RWPE1 (cell line): ENCODE results near the gene ATP8B4.

Experiments
- CTCF ChIA-PET: fragments of 350-600 bp; sonication (Branson Sonifier 250); formaldehyde crosslinking; extraction: SDS; loops from one replicate; lab custom pipeline; 2021; lab: Yijun Ruan, JAX
- POLR2A ChIA-PET: fragments of 400-600 bp; formaldehyde crosslinking; extraction: SDS; loops from one replicate; lab custom pipeline; 2020; ENCODE audit warnings: antibody characterized with exemption; ENCODE audit not compliant: low non-redundant PET; lab: Yijun Ruan, JAX
- DNase-seq: peaks from one replicate; pipeline ENCODE4 v3.0.0; 2012; ENCODE audit warnings: low spot score
- H3K27ac ChIP-seq: fragments of 450-650 bp; 2 replicates; pipeline ENCODE4 v1.5.1; 2017
- TF ChIP-seq, protein P1 (sequence below): fragments of 450-650 bp; conservative IDR thresholded peaks from 2 replicates; pipeline ENCODE4 v1.5.1; 2017; ENCODE audit warnings: low read depth, mild to moderate bottlenecking

Gene ATP8B4

DNA sequence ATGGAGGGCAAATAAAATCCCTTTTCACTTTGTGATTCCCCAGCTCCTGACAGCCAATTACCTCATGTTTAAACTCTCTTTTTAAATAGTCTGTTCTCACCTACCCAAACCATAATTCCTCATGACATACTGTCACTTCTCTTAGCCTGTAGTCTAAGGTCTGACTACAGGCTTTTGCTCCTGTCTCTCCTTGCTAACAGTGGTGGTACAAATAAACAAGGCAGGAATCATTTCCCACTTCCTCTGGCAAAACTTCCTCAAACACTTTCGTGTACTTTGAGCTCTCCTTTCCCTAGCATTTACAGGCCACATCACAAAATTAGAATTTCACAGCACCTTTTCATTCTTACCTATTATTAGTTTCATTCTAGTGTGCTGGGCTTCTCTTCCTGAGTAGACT, 51.8 kb downstream of the ATP8B4 start:
- POLR2A ChIA-PET, result no interaction called here
- CTCF ChIA-PET, result interaction anchor here (0.6 kb wide), 1 partner anchor 82 kb away, joined by 3 read pairs; no protein-coding TSS in a partner anchor
- no peak for DNase-seq
- TF ChIP-seq, protein P1, sequence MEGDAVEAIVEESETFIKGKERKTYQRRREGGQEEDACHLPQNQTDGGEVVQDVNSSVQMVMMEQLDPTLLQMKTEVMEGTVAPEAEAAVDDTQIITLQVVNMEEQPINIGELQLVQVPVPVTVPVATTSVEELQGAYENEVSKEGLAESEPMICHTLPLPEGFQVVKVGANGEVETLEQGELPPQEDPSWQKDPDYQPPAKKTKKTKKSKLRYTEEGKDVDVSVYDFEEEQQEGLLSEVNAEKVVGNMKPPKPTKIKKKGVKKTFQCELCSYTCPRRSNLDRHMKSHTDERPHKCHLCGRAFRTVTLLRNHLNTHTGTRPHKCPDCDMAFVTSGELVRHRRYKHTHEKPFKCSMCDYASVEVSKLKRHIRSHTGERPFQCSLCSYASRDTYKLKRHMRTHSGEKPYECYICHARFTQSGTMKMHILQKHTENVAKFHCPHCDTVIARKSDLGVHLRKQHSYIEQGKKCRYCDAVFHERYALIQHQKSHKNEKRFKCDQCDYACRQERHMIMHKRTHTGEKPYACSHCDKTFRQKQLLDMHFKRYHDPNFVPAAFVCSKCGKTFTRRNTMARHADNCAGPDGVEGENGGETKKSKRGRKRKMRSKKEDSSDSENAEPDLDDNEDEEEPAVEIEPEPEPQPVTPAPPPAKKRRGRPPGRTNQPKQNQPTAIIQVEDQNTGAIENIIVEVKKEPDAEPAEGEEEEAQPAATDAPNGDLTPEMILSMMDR, result no peak
- no peak overlapping the region for H3K27ac ChIP-seq

DNA sequence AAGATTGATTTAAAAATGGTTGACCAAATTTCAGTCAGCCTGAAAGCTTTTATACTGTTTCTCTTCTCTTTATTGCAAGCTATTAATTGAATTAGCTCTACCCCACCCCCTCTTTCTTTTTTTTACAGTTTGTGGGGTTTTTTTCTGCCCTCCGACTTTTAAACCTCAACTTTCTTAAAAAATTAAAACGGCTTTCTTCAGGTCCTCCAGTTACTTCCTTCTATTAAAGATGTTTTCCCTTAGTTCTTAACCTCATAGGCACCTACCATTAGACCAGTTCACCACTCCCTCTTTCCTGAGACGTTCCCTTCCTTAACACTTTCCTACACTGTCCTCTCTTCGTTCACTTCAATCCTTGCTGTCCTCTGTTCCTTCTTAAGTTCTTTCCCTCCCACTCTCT, 52.4 kb downstream of the ATP8B4 start:
- no peak for DNase-seq
- TF ChIP-seq, protein P1, result no peak
- ChIA-PET POLR2A (no interaction called here), CTCF (interaction anchor here (0.6 kb wide), 1 partner anchor 83 kb away, joined by 3 read pairs; no protein-coding TSS in a partner anchor)
- H3K27ac ChIP-seq, result no peak overlapping the region

GRCh38 chr15:50066202-50066601, 52.8 kb downstream of the ATP8B4 start:
- CTCF ChIA-PET, result no interaction called here
- H3K27ac ChIP-seq, result no peak overlapping the region
- DNase-seq, result no peak
- POLR2A ChIA-PET, result no interaction called here
- TF ChIP-seq, protein P1, result no peak

DNA sequence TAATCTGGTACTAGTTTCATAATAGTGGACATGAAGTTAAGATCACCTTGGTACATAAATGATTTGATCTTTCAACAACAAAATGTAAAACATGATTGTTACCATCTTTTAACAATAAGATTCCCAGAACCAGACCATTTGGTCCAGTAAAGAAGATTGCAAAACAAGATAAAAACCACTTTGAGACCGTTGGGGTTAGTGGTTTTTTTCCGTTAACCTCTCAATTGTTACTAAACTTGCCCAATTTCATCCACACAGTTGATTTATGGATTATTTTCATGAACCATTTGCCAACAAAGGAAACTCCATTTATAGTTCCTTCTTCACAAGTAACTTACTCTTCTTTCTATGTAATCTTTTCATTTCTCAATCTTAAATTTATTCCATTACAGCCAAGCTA, 53.8 kb downstream of the ATP8B4 start:
- ChIA-PET CTCF (no interaction called here), POLR2A (no interaction called here)
- DNase-seq, result no peak
- TF ChIP-seq, protein P1, result no peak
- H3K27ac ChIP-seq, result no peak overlapping the region

GRCh38 chr15:50064673-50065072, 54.4 kb downstream of the ATP8B4 start:
- no peak overlapping the region for H3K27ac ChIP-seq
- DNase-seq, result no peak
- ChIA-PET POLR2A (no interaction called here), CTCF (interaction anchor here (0.6 kb wide), 1 partner anchor 1101 kb away, joined by 5 read pairs; the partner anchor contains the start of gene SHC4)
- TF ChIP-seq, protein P1, result no peak

DNA sequence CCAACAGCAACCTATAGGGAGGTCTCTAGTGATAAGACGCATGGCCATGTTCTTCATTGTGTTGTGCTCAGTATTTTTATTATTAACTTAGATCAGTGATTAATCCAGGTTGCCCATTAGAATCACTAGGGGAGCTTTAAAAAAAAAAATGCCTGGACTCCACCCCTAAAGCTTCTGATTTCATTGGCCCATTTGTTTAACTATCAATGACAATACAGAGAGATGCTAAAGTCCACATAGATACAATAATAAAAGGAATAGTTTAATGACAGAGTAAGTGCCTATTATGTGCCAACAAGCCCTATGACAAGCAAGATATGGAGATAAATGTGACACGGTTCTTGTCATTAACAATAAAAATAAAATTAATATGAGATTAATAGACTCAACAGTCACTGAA, 55.8 kb downstream of the ATP8B4 start:
- CTCF ChIA-PET, result interaction anchor here (0.6 kb wide), 1 partner anchor 102 kb away, joined by 3 read pairs; no protein-coding TSS in a partner anchor
- TF ChIP-seq, protein P1, result no peak
- POLR2A ChIA-PET, result no interaction called here
- H3K27ac ChIP-seq, result no peak overlapping the region
- no peak for DNase-seq
